Measurements from ENCODE around the gene SLC23A2.
"Not testable (repeated sequence)": the region's sequence is repeated elsewhere in the genome, so short reads cannot be mapped to it uniquely, and the experiment has no call there.

The SLC23A2 gene

DNA sequence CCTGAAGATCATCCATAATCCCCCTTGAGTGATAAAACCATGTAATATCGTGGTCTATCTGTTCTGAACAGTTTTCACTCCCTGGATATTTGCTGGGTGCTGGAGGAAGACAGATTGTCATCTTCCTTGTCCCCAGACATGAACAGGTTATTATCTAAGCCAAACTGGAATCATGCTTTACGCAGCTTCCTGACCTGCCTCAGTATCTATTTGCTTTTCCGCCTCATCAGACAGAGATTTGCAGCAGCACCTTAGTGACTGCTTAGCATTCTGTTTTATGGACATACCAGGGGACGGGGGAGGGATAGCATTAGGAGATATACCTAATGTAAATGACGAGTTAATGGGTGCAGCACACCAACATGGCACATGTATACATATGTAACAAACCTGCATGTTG lies 124.6 kb downstream of the SLC23A2 start:
- DNase-seq (ENCODE audit: low read depth, low spot score): no peak

DNA sequence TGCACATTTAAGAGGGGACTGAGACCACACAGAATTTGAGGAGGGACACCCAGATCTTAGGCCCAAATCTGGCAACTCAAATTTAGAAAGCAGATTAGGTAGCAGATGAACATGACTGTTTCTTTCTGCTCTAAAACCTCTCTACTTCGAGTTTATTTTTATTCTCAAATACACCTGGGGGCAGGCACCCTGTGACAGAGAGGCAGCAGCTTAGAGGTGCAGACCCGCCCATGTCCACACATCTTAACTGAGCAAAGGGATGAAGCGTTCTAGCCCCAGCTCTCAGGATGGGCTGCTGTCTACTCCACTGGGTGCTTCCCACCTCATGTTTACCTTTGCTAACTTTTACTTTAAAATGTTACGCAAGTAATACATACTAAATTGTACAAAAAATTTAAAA lies 125.0 kb downstream of the SLC23A2 start:
- DNase-seq (ENCODE audit: low read depth, low spot score): no peak

GRCh38 chr20:4875578-4876067 lies 125.7 kb downstream of the SLC23A2 start:
- DNase-seq (ENCODE audit: low read depth, low spot score): no peak

- no peak for DNase-seq (ENCODE audit: low read depth, low spot score)
Measured at GRCh38 chr20:4873396-4873795, 127.9 kb downstream of the SLC23A2 start.

DNA sequence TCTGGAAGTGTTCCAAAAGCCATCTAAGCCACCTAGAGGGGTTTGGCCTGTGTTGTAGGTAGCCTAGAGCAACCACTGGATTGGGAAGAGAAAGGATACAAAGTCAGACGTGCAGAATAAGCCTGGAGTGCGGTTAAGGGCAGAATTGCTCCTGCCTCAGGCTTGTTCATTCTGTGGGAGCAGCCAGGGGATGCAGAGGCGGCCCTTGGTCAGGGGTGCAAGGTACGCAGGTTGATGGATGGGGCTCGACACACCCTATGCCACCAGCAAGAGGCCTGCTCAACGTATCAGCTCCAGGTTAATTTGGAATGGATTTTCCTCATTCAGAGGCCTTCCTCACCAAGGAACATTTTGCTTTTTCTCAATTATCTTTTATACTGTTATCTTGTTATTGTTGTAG lies 129.8 kb downstream of the SLC23A2 start:
- DNase-seq (ENCODE audit: low read depth, low spot score): no peak

GRCh38 chr20:4870906-4871305 lies 130.4 kb downstream of the SLC23A2 start:
- DNase-seq (ENCODE audit: low read depth, low spot score): no peak

GRCh38 chr20:4869290-4870193 lies 131.8 kb downstream of the SLC23A2 start:
- no peak for DNase-seq (ENCODE audit: low read depth, low spot score)

DNA sequence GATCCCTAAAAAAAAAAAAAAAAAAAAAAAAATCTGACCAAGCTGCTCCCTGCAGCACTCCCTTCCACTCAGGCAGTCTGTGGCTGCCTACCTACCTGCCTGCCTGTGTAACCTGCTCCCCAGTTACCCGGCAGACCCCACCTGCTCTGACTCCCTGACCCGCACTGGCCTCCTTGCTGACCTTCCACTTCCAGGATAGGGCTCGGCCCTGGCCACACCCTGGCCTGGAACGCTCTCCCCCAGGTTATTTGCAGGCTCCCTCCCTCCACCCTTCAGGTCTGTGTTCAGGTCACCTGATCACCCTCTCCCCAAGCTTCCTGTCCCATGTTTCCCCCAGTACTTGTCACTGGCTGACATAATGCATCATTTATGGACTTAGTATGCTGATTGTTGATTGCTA lies 134.3 kb downstream of the SLC23A2 start:
- DNase-seq (ENCODE audit: low read depth, low spot score): no peak

DNA sequence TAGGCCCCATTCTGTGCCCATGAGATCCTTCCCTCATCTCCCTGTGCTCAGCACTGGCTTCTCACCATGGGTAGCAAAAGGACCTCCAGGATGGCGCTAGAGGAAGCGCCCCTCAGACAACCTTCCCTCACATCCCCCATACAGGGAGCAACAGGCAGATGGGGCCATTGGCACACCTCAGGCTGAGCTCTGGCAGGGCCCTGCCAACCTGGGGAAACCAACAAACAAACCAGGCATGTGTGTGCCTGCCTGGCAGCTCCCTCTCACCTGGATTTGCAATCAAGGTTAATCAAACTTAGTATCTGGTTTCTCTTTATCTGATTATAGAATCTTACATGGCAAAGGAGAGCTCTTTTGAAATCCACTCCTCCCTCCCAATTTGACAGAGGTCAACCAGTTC lies 134.9 kb downstream of the SLC23A2 start:
- no peak for DNase-seq (ENCODE audit: low read depth, low spot score)

DNA sequence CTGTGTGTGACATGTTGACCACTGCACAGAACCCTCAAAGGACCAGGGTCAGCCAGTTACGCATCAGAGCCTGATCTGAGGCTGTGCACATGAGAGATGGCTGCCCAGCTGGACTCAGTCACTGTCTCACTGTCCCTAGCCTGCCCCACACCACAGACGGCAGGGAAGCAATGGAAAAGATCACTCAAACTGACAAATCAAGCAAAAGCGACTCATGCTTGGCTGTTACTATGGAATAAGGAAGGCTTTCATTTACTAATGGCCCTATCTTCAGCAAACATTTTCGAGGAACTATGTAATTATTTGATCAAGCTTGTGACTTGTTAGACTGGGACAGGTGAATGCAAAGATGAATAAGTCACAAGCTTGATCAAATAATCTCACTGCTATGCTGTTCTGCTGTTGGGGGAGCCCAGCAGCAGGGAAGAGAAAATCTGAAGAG lies 137.0 kb downstream of the SLC23A2 start:
- DNase-seq (ENCODE audit: low read depth, low spot score): no peak

DNA sequence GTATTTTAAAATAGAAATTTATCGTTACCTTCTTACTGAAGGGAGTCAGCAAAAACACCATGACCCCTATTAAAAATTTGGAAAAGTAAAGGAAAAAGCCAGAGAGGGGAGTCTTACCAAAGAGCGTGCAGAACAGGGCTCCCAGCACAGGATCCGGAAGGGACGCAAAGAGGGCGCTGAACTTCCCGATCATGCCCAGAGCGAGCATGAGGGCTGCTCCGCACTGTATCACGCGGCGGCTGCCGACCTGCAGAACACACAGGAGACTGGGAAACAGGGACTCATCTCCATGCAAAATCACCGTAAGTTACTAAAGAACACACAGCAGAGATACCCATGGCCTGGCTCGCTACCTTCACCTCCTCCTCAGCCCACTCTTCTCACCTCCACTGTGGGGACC lies 138.6 kb downstream of the SLC23A2 start:
- no peak for DNase-seq (ENCODE audit: low read depth, low spot score)

DNA sequence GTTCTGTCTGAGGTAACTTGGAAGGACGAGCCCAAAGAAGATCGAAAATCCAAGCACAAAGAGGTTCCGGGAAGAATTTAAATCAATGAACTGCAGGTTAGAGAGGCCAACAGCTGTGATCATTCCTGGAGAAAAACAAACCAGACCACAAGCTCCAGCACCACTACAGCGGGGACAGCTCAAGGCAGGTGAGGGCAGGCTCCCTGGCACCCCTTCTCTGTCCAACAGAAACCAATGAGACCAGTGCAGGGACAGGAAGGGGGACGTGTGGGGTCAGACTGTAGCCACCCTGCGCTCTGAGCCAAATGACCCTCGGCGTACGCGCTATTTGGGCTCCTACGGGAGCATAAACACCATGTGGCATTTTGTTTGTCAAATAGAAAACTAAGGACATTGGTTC lies 139.3 kb downstream of the SLC23A2 start:
- DNase-seq (ENCODE audit: low read depth, low spot score): no peak

DNA sequence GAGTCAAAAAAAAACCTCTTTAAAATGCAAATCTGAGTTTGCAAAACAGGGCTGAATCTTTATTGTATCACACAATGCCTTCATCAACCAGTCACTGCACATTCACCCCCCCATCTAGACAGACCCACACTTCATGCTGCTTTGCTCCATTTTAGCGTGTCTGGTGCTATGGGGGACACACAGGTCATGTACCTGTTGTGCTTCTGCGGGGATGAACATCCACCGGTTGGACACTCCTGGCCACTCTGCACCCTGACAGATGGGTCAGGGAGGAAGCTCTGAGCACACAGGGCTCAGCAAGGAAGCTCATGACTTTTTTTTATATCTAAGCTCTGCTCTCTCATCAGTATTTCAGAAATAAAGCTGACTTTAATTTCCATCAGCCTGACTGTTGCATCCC lies 143.3 kb downstream of the SLC23A2 start:
- DNase-seq (ENCODE audit: low read depth, low spot score): no peak

DNA sequence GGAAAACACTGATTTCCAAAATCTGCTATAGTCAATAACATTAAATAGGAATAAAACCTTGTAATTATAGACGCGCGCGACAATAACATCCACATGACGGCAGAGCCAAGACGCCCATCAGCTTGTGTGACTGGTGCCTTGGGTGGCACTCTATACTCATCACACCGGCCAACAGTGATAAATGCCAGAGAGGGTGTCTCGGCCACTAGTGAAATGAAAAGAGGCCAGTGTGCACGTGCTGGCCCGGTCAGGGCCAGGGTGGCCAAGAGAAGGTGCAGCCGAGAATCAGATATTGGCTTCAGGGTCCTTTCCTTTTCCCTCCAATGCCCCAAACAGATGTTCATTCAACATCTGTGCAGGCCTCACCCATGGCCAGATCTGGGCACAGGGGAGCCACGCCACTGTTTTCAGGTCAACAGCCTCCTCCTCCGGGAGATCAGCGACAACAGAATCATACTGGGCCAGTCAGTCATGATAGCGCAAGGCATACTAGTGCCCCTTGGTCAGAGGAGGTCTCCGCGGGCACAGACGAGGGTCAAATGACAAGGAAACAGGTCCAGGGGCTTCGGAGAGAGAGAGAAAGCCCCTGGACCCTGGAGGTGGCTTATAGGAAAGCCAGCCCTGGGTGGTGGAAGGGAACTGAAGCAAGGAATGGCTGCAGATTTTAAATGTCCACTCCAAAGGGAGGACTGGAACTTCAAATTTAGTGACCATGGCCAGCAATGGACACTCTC lies 145.1 kb downstream of the SLC23A2 start:
- no peak for DNase-seq (ENCODE audit: low read depth, low spot score)

DNA sequence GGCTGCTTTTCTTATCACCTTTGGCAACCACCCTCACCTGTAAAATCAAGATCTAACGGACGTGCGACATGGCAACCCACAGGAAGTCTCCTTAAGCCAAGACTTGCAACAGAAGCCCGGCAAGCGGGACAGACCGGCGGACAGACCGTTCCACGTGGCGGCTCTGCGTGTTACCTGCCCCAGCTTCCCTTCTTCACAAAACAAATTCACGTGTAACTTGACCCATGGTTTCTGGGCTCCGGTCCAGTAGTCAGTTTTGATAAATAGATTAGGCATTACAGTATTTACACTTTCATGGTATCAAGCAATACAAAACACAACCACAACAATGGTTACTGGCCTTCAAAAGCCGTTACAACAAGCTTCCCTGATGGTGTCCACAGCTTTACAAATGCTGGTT lies 145.8 kb downstream of the SLC23A2 start:
- DNase-seq (ENCODE audit: low read depth, low spot score): no peak

DNA sequence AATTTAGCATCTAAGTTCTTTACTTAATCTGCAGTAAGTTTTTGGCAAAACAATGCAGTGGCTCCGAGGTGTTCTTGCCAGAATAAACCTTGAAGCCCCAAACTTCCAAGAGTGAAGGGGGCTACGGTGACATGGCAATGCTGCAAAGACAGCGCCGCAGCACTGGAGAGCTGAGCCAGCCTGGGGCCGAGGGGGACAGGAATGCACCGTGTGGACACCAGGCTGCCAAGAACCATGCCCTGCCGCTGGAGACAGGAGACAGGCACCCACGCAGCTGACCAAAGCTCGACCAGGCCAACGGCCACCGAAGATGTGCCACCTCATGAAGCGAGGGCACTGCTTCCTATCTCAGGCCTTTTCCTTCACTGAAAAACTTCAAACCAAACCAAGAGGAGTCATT lies 146.2 kb downstream of the SLC23A2 start:
- no peak for DNase-seq (ENCODE audit: low read depth, low spot score)

- DNase-seq (ENCODE audit: low read depth, low spot score): no peak
Measured at GRCh38 chr20:4854561-4854901, 146.8 kb downstream of the SLC23A2 start.

DNA sequence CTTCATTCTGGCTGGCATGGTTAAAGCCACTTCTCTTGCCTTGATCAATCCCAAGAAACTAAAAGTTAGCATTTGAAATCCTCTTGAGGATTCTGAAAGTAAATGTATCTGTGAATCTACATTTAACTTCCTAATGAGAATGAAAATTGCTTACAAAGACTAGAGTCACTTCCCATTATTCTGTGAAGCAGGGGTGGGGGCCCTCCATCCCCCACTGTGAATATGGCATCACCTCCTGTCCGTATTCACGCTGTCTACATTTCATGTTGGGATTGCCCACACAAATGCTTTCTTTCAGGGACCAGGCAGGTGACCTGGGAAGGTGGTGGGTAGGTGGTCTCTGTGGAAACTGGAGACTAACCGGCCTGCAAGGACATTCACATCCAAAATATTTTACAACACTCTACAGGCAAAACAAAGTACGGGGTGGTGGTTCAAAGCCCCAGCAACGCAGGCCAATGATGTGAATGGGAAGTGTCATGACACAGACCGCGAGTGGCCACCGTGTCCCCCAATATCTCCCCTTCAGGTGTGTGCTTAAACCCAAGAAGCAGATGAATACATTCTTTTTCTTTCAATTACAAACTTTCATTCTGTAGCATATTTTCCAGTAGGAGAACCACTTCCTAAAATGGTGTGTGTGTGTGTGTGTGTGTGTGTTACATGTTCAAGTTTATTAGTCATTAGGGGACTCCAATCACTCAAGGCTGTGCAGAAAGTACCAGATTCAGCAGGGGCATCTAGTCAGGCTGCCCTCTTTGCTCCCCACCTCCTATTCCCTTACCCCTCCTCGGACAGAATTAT lies 147.4 kb downstream of the SLC23A2 start:
- DNase-seq (ENCODE audit: low read depth, low spot score): no peak

GRCh38 chr20:4853004-4853403 lies 148.3 kb downstream of the SLC23A2 start:
- DNase-seq (ENCODE audit: low read depth, low spot score): no peak

GRCh38 chr20:4850960-4851359 lies 150.3 kb downstream of the SLC23A2 start:
- DNase-seq (ENCODE audit: low read depth, low spot score): no peak

GRCh38 chr20:4848829-4849228 lies 152.5 kb downstream of the SLC23A2 start:
- not testable (repeated sequence) for DNase-seq (ENCODE audit: low read depth, low spot score)

- no peak for DNase-seq (ENCODE audit: low read depth, low spot score)
Measured at GRCh38 chr20:4848041-4848440, 153.3 kb downstream of the SLC23A2 start.
